ENCODE measurements around the gene AQP12A.

DNA sequence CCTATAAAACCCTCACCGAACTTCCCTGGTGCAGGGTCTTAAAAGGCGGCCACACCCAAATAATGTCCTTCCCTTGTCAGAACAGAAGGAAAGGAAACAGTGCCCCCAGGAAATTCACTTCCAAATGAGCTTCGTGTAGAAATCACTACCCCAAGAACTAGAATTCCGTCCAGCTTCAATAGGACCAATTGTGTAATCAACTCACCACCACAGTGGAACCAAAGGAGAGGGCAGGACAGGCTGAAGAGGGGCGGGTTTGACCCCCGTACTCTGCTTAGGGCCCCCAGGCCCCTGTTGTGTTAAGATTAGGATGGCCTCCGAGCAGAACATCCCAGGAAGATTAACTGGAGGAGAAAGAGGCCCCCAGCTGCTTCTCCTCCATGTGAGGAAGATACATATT, 42.3 kb upstream of the AQP12A start:
- TF ChIP-seq, protein P1, sequence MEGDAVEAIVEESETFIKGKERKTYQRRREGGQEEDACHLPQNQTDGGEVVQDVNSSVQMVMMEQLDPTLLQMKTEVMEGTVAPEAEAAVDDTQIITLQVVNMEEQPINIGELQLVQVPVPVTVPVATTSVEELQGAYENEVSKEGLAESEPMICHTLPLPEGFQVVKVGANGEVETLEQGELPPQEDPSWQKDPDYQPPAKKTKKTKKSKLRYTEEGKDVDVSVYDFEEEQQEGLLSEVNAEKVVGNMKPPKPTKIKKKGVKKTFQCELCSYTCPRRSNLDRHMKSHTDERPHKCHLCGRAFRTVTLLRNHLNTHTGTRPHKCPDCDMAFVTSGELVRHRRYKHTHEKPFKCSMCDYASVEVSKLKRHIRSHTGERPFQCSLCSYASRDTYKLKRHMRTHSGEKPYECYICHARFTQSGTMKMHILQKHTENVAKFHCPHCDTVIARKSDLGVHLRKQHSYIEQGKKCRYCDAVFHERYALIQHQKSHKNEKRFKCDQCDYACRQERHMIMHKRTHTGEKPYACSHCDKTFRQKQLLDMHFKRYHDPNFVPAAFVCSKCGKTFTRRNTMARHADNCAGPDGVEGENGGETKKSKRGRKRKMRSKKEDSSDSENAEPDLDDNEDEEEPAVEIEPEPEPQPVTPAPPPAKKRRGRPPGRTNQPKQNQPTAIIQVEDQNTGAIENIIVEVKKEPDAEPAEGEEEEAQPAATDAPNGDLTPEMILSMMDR (IDR thresholded peaks at IDR 0.05): no peak
- TF ChIP-seq POLR2A (IDR thresholded peaks at IDR 0.05): no peak

Measured in uterus (tissue), 2 donors.